Ovary (tissue), 3 donors: Measurements from ENCODE around the gene SLC12A2.

ENCODE experiments used
- EP300 ChIP-seq: sonication (generic); formaldehyde crosslinking; IDR thresholded peaks from one replicate; pipeline ENCODE4 v1.6.1; 2017; ENCODE audit warnings: antibody characterized with exemption
- POLR2A ChIP-seq: fragments of 450-650 bp; IDR thresholded peaks from one replicate; pipeline ENCODE4 v1.6.1; 2017; ENCODE audit warnings: antibody characterized with exemption, mild to moderate bottlenecking, moderate library complexity
- TF ChIP-seq, protein P1 (sequence below), 3 donors: fragments of 450-650 bp in 2 of 3; fragments of 200-600 bp in 1 of 3; IDR thresholded peaks; one replicate each; pipeline versions ENCODE4 v1.5.1 to v1.8.0; 2016 to 2022; ENCODE audit warnings: antibody characterized with exemption in 3 of 3, mild to moderate bottlenecking in 1 of 3
- donor health status: DM: no; HTN: no; CAD: no.

DNA sequence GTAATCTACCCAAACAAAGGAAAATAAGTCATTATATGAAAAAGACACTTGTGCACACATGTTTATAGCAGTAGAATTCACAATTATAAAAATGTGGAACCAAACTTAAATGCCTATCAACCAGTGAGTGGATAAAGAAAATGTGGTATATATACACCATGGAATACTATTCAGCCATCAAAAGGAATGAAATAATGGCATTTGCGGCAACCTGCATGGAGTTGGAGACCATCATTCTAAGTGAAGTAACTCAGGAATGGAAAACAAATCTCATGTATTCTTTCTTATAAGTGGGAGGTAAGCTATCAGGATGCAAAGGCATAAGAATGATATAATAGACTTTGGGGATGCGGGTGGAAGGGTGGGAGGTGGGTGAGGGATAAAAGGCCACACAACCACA lies 34.6 kb downstream of the SLC12A2 start:
- TF ChIP-seq, protein P1, sequence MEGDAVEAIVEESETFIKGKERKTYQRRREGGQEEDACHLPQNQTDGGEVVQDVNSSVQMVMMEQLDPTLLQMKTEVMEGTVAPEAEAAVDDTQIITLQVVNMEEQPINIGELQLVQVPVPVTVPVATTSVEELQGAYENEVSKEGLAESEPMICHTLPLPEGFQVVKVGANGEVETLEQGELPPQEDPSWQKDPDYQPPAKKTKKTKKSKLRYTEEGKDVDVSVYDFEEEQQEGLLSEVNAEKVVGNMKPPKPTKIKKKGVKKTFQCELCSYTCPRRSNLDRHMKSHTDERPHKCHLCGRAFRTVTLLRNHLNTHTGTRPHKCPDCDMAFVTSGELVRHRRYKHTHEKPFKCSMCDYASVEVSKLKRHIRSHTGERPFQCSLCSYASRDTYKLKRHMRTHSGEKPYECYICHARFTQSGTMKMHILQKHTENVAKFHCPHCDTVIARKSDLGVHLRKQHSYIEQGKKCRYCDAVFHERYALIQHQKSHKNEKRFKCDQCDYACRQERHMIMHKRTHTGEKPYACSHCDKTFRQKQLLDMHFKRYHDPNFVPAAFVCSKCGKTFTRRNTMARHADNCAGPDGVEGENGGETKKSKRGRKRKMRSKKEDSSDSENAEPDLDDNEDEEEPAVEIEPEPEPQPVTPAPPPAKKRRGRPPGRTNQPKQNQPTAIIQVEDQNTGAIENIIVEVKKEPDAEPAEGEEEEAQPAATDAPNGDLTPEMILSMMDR (IDR thresholded peaks at IDR 0.05) = no peak
- no peak for TF ChIP-seq POLR2A
- no peak for TF ChIP-seq EP300
